Measurements from ENCODE around the gene DNAAF8.

The DNAAF8 gene

GRCh38 chr16:4785758-4786433 lies 51.6 kb downstream of the DNAAF8 start:
- Histone ChIP-seq H2AFZ (ENCODE audit: low read depth) (no peak overlapping the region), H3K9ac (no peak overlapping the region), H3K27ac (no peak overlapping the region), H3K79me2 (ENCODE audit: insufficient read depth, low read depth) (no peaks in the 10 kb centered on the region), H3K4me1 (ENCODE audit: low read depth, poor library complexity, severe bottlenecking) (no peaks in the 10 kb centered on the region), H3K36me3 (ENCODE audit: insufficient read depth) (no peaks in the 10 kb centered on the region), H3K4me3 (IDR thresholded peaks at IDR 0.05; ENCODE audit: insufficient read depth, low read depth, low read length) (no peak overlapping the region), H4K20me1 (ENCODE audit: insufficient read depth) (no peaks in the 10 kb centered on the region), H3K4me2 (no peak overlapping the region), H3K27me3 (ENCODE audit: insufficient read depth, low read depth) (no peaks in the 10 kb centered on the region)
- TF ChIP-seq CTCF (conservative IDR thresholded peaks at IDR 0.05; ENCODE audit: low read depth, low read length): no peak

- Histone ChIP-seq H2AFZ (ENCODE audit: low read depth) (no peak overlapping the region), H3K27me3 (ENCODE audit: insufficient read depth, low read depth) (no peaks in the 10 kb centered on the region), H3K9ac (no peak overlapping the region), H3K27ac (no peak overlapping the region), H3K4me2 (no peak overlapping the region), H3K4me3 (IDR thresholded peaks at IDR 0.05; ENCODE audit: insufficient read depth, low read depth, low read length) (no peak overlapping the region), H3K4me1 (ENCODE audit: low read depth, poor library complexity, severe bottlenecking) (no peaks in the 10 kb centered on the region), H3K36me3 (ENCODE audit: insufficient read depth) (no peaks in the 10 kb centered on the region), H3K79me2 (ENCODE audit: insufficient read depth, low read depth) (no peaks in the 10 kb centered on the region), H4K20me1 (ENCODE audit: insufficient read depth) (no peaks in the 10 kb centered on the region)
- no peak for TF ChIP-seq CTCF (conservative IDR thresholded peaks at IDR 0.05; ENCODE audit: low read depth, low read length)
Measured at GRCh38 chr16:4787068-4787467, 52.7 kb downstream of the DNAAF8 start.

- Histone ChIP-seq H3K9ac (no peak within 1 kb of the TSS), H3K27ac (no peak within 1 kb of the TSS), H3K4me2 (no peak within 1 kb of the TSS), H3K36me3 (ENCODE audit: insufficient read depth) (no peaks in the 10 kb centered on the region), H4K20me1 (ENCODE audit: insufficient read depth) (no peaks in the 10 kb centered on the region), H3K4me3 (IDR thresholded peaks at IDR 0.05; ENCODE audit: insufficient read depth, low read depth, low read length) (no peak within 1 kb of the TSS), H3K4me1 (ENCODE audit: low read depth, poor library complexity, severe bottlenecking) (no peaks in the 10 kb centered on the region), H3K79me2 (ENCODE audit: insufficient read depth, low read depth) (no peaks in the 10 kb centered on the region), H3K27me3 (ENCODE audit: insufficient read depth, low read depth) (no peaks in the 10 kb centered on the region), H2AFZ (ENCODE audit: low read depth) (no peak within 1 kb of the TSS)
- no peak for TF ChIP-seq CTCF (conservative IDR thresholded peaks at IDR 0.05; ENCODE audit: low read depth, low read length)
Measured at GRCh38 chr16:4787627-4788482, 53.5 kb downstream of the DNAAF8 start, which contains the start of gene SEPTIN12. SEPTIN12 (minus strand) TSS chr16:4788345; CDS start chr16:4787645, 700 bp downstream.

GRCh38 chr16:4788489-4788889 lies 54.2 kb downstream of the DNAAF8 start:
- H3K27ac ChIP-seq: no peak overlapping the region
- no peaks in the 10 kb centered on the region for H3K4me1 ChIP-seq (ENCODE audit: low read depth, poor library complexity, severe bottlenecking)
- H3K9ac ChIP-seq: no peak overlapping the region
- no peaks in the 10 kb centered on the region for H4K20me1 ChIP-seq (ENCODE audit: insufficient read depth)
- no peaks in the 10 kb centered on the region for H3K36me3 ChIP-seq (ENCODE audit: insufficient read depth)
- H3K79me2 ChIP-seq (ENCODE audit: insufficient read depth, low read depth): no peaks in the 10 kb centered on the region
- no peak for TF ChIP-seq CTCF (conservative IDR thresholded peaks at IDR 0.05; ENCODE audit: low read depth, low read length)
- no peak overlapping the region for H3K4me2 ChIP-seq
- no peak overlapping the region for H2AFZ ChIP-seq (ENCODE audit: low read depth)
- no peak overlapping the region for H3K4me3 ChIP-seq (IDR thresholded peaks at IDR 0.05; ENCODE audit: insufficient read depth, low read depth, low read length)
- H3K27me3 ChIP-seq (ENCODE audit: insufficient read depth, low read depth): no peaks in the 10 kb centered on the region
